ENCODE results near the gene FITM1. TPM values are rescaled to one million over a fixed set of nuclear protein-coding genes. Genes with fewer than 3 reads are reported as not detected.

Gene FITM1
- polyA plus RNA-seq, 1 donor (not counting 4 experiments of a cell fraction or from before 2014, with no cell fraction given): not detected

GRCh38 chr14:24157331-24157730 is 26.9 kb downstream of the FITM1 start:
- no peaks in the 10 kb centered on the region for H4K20me1 ChIP-seq (ENCODE audit: control insufficient read depth, extremely low read depth, insufficient read depth, low read length)
- no peaks in the 10 kb centered on the region for H3K27me3 ChIP-seq (ENCODE audit: control insufficient read depth, extremely low read depth, insufficient read depth, low read length)
- peaks cover 13% of the 10 kb centered on the region for H3K79me2 ChIP-seq (ENCODE audit: control insufficient read depth, insufficient read depth, low read length)
- H3K9me1 ChIP-seq (ENCODE audit: control insufficient read depth, extremely low read depth, insufficient read depth, low read length): no peaks in the 10 kb centered on the region
- H3K9me3 ChIP-seq (ENCODE audit: control insufficient read depth, low read depth, low read length): no peaks in the 10 kb centered on the region
- no peak overlapping the region for H3K4me2 ChIP-seq (ENCODE audit: control insufficient read depth, extremely low read depth, insufficient read depth, low read depth, low read length)
- FAIRE-seq (no peak), DNase-seq (ENCODE audit: low read depth, low spot score) (no peak)
- H3K9ac ChIP-seq (ENCODE audit: control insufficient read depth, extremely low read depth, insufficient read depth, low read length): no peak overlapping the region
- no peak overlapping the region for H3K27ac ChIP-seq (ENCODE audit: control insufficient read depth, insufficient read depth, low read length)
- dilution Hi-C loops (cut with MboI; ENCODE audit: extremely low pct_ligation_motif_present, low sequenced_read_pairs): no loop called here
- no peak overlapping the region for H2AFZ ChIP-seq (ENCODE audit: control insufficient read depth, low read length)
- no peak for TF ChIP-seq EZH2 (IDR thresholded peaks at IDR 0.05; ENCODE audit: low read length)
- TF ChIP-seq CTCF (optimal IDR thresholded peaks at IDR 0.05 in 1 of 3, IDR thresholded peaks at IDR 0.05 in 1 of 3, conservative IDR thresholded peaks at IDR 0.05 in 1 of 3; ENCODE audit: extremely low read depth in 1 of 3, insufficient read depth in 2 of 3, low read length in 3 of 3): no peak
- H3K4me1 ChIP-seq (ENCODE audit: control insufficient read depth, extremely low read depth, insufficient read depth, low read length): peaks cover 16% of the 10 kb centered on the region
- peaks cover 36 to 48% of the 10 kb centered on the region in 2 experiments for H3K36me3 ChIP-seq (ENCODE audit: control insufficient read depth in 2 of 2, extremely low read depth in 1 of 2, insufficient read depth in 2 of 2, low read length in 2 of 2)
- no peak overlapping the region for H3K4me3 ChIP-seq (ENCODE audit: control insufficient read depth in 2 of 3, extremely low read depth in 1 of 3, insufficient read depth in 2 of 3, low read depth in 1 of 3, low read length in 3 of 3)

GRCh38 chr14:24159777-24160498 is 29.5 kb downstream of the FITM1 start:
- FAIRE-seq: no peak
- no peak overlapping the region for H3K27ac ChIP-seq (ENCODE audit: control insufficient read depth, insufficient read depth, low read length)
- H3K9me1 ChIP-seq (ENCODE audit: control insufficient read depth, extremely low read depth, insufficient read depth, low read length): no peaks in the 10 kb centered on the region
- TF ChIP-seq CTCF (optimal IDR thresholded peaks at IDR 0.05 in 1 of 3, IDR thresholded peaks at IDR 0.05 in 1 of 3, conservative IDR thresholded peaks at IDR 0.05 in 1 of 3; ENCODE audit: extremely low read depth in 1 of 3, insufficient read depth in 2 of 3, low read length in 3 of 3) (no peak), EZH2 (IDR thresholded peaks at IDR 0.05; ENCODE audit: low read length) (no peak)
- H3K4me3 ChIP-seq (ENCODE audit: control insufficient read depth in 2 of 3, extremely low read depth in 1 of 3, insufficient read depth in 2 of 3, low read depth in 1 of 3, low read length in 3 of 3): no peak overlapping the region
- no peak overlapping the region for H2AFZ ChIP-seq (ENCODE audit: control insufficient read depth, low read length)
- no peak for DNase-seq (ENCODE audit: low read depth, low spot score)
- no peaks in the 10 kb centered on the region for H3K9me3 ChIP-seq (ENCODE audit: control insufficient read depth, low read depth, low read length)
- peaks cover 32% of the 10 kb centered on the region for H3K79me2 ChIP-seq (ENCODE audit: control insufficient read depth, insufficient read depth, low read length)
- H3K36me3 ChIP-seq (ENCODE audit: control insufficient read depth in 2 of 2, extremely low read depth in 1 of 2, insufficient read depth in 2 of 2, low read length in 2 of 2): peaks cover 52 to 60% of the 10 kb centered on the region in 2 experiments
- H3K9ac ChIP-seq (ENCODE audit: control insufficient read depth, extremely low read depth, insufficient read depth, low read length): no peak overlapping the region
- H3K4me1 ChIP-seq (ENCODE audit: control insufficient read depth, extremely low read depth, insufficient read depth, low read length): peaks cover 29% of the 10 kb centered on the region
- dilution Hi-C loops (cut with MboI; ENCODE audit: extremely low pct_ligation_motif_present, low sequenced_read_pairs): no loop called here
- H3K27me3 ChIP-seq (ENCODE audit: control insufficient read depth, extremely low read depth, insufficient read depth, low read length): no peaks in the 10 kb centered on the region
- no peak overlapping the region for H3K4me2 ChIP-seq (ENCODE audit: control insufficient read depth, extremely low read depth, insufficient read depth, low read depth, low read length)
- H4K20me1 ChIP-seq (ENCODE audit: control insufficient read depth, extremely low read depth, insufficient read depth, low read length): no peaks in the 10 kb centered on the region
